Heart left ventricle (tissue), 13 donors: Measurements from ENCODE around the gene GUCA1C.

ENCODE experiments used
- POLR2A ChIP-seq, 2 donors: fragments of 450-650 bp; IDR thresholded peaks; one replicate each; pipeline ENCODE4 v1.6.1; 2017; ENCODE audit warnings: antibody characterized with exemption in 2 of 2, mild to moderate bottlenecking in 2 of 2, moderate library complexity in 2 of 2
- TF ChIP-seq, protein P1 (sequence below), 12 donors: fragments of 200-600 bp; sonication (generic) in 4 of 12; IDR thresholded peaks; one replicate each; pipeline versions ENCODE4 v1.5.0 to v1.8.0; 2018 to 2022; ENCODE audit warnings: antibody characterized with exemption in 12 of 12, mild to moderate bottlenecking in 5 of 12
- donor health status: ischemic (EF 13 %, LVEDD 7.1; RV severe dilation, severe dysfunction).
- donor health status: DM: no; HTN: yes; CAD: no.
- donor health status: DM: no; HTN: no; CAD: no.
- donor health status: ischemic (EF 25% LVEDD 6.9; RV normal size, moderate dysfunction).
- donor health status: ischemic (EF 25% LVEDD 5.7; RV mildly dilated, moderate dysfunction).
- donor health status: ischemic (EF 35%, LVEDD 5.7; RV mildly dilated, moderate dysfunction).
- donor health status: nonischemic (EF 11% LVEDD 7.7; RV severe dilation, severe dysfunction).
- donor health status: DM: yes; HTN: yes; CAD: no.
- donor health status: PGD.
- donor health status: ischemic (EF 29% LVEDD 5.4; RV normal size, mild dysfunction).
- donor health status: nonischemic (EF 23%, LVEDD 6.1; RV moderate dilation, normal function).

- TF ChIP-seq, protein P1, sequence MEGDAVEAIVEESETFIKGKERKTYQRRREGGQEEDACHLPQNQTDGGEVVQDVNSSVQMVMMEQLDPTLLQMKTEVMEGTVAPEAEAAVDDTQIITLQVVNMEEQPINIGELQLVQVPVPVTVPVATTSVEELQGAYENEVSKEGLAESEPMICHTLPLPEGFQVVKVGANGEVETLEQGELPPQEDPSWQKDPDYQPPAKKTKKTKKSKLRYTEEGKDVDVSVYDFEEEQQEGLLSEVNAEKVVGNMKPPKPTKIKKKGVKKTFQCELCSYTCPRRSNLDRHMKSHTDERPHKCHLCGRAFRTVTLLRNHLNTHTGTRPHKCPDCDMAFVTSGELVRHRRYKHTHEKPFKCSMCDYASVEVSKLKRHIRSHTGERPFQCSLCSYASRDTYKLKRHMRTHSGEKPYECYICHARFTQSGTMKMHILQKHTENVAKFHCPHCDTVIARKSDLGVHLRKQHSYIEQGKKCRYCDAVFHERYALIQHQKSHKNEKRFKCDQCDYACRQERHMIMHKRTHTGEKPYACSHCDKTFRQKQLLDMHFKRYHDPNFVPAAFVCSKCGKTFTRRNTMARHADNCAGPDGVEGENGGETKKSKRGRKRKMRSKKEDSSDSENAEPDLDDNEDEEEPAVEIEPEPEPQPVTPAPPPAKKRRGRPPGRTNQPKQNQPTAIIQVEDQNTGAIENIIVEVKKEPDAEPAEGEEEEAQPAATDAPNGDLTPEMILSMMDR (IDR thresholded peaks at IDR 0.05), result no peak
- TF ChIP-seq POLR2A (IDR thresholded peaks at IDR 0.05), result no peak
Measured at GRCh38 chr3:108887777-108888176, 65.9 kb downstream of the GUCA1C start.
